Measurements from ENCODE around the gene NUDT1. TPM values are rescaled to one million over a fixed set of nuclear protein-coding genes. Genes with fewer than 3 reads are reported as not detected.

Gene NUDT1
- total RNA-seq, 1 donor from 2014 or later: 60.2 TPM

DNA sequence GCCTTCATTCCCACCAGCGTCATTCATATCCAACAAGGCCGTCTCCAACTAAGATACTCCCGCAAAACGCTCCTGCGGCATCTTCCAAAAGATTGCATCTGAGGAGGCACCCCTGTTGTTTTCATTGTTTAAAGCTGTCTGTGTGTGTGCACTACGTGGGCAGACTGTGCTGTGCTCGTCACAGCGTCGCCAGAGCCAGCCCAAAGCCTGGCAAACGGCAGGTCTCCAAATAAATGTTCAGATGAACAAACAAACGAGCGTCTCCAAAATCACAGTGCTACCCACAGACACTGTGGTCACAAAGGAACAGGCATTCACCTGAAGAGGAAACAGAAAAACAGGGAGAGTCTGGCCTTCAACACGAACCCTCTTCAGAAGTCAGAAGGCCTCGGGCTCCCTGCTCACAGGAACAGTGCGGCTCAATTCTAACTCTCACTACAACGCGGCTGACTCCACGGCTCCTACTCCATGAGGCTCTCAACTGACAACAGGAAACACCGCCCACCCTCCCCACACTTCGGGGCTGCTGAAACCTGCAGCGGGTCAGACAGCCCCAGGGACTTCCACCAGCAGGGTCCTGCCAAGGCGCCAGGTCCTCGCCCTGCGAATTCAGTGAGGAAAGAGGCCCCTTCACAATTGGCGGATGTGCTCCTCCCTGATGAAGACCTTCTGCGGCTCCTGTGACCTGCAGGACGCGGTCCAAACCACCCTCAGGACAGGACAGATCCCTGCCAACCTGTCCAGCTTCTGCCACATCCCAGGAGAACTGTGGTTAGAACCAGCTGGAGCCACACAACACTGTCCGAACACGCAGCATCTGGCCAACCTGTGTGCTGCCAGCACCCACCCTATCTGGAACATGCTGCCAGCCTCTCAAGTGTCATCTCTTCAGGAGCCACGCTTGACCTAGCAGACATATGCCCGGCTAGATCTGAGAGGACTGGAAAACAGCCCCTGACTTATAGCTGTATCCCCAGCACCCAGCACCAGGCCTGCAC lies 45.3 kb upstream of the NUDT1 start:
- Mint-ChIP-seq H3K9me3 (no peaks in the 10 kb centered on the region), H3K36me3 (ENCODE audit: low read depth) (peaks cover 25% of the 10 kb centered on the region), H3K27me3 (ENCODE audit: low read depth) (no peaks in the 10 kb centered on the region), H3K4me1 (peaks cover 3% of the 10 kb centered on the region), H3K4me3 (no peak overlapping the region), H3K27ac (ENCODE audit: unreplicated experiment) (peak overlapping the region; percentile 81)
- TF ChIP-seq, protein P1, sequence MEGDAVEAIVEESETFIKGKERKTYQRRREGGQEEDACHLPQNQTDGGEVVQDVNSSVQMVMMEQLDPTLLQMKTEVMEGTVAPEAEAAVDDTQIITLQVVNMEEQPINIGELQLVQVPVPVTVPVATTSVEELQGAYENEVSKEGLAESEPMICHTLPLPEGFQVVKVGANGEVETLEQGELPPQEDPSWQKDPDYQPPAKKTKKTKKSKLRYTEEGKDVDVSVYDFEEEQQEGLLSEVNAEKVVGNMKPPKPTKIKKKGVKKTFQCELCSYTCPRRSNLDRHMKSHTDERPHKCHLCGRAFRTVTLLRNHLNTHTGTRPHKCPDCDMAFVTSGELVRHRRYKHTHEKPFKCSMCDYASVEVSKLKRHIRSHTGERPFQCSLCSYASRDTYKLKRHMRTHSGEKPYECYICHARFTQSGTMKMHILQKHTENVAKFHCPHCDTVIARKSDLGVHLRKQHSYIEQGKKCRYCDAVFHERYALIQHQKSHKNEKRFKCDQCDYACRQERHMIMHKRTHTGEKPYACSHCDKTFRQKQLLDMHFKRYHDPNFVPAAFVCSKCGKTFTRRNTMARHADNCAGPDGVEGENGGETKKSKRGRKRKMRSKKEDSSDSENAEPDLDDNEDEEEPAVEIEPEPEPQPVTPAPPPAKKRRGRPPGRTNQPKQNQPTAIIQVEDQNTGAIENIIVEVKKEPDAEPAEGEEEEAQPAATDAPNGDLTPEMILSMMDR (conservative IDR thresholded peaks at IDR 0.05): no peak
- no peak for DNase-seq (ENCODE audit: low read depth, low spot score)

DNA sequence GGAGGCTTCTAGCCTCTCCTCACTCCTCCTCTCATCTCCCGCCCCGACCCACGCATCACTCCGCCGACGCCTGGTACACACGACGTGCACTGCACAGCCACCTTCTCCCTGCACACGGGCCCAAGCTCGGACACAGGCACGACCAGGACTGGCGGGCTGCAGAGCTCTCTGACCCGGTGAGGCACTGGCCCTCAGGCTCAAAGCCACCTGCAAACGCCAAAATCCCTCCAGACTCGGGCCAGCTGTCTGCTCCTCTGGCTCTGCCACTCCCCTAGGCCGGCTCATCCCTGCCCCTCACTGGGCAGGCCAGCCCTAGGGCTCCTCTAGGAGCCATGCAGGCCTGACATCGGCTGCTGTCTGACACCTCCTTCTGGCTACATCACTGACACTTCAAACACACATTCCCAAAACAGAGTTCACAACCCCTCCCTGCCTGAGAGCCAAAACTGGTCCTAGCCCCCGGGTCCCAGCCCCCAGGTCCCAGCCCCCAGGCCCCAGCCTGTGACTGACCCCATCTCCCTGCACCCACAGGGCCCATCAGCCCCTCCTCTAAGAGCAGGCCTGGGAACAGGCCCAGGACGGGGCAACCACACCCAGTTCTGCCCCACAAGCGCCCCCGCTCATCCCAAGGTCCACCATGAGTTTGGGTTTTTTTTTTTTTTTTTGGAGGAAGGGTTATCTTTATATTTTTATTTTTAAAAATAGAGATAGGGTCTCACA lies 44.4 kb upstream of the NUDT1 start:
- Mint-ChIP-seq H3K4me3 (no peak overlapping the region), H3K36me3 (ENCODE audit: low read depth) (peaks cover 25% of the 10 kb centered on the region), H3K27ac (ENCODE audit: unreplicated experiment) (no peak overlapping the region), H3K27me3 (ENCODE audit: low read depth) (no peaks in the 10 kb centered on the region), H3K9me3 (no peaks in the 10 kb centered on the region), H3K4me1 (no peaks in the 10 kb centered on the region)
- TF ChIP-seq, protein P1 (conservative IDR thresholded peaks at IDR 0.05): no peak
- no peak for DNase-seq (ENCODE audit: low read depth, low spot score)

DNA sequence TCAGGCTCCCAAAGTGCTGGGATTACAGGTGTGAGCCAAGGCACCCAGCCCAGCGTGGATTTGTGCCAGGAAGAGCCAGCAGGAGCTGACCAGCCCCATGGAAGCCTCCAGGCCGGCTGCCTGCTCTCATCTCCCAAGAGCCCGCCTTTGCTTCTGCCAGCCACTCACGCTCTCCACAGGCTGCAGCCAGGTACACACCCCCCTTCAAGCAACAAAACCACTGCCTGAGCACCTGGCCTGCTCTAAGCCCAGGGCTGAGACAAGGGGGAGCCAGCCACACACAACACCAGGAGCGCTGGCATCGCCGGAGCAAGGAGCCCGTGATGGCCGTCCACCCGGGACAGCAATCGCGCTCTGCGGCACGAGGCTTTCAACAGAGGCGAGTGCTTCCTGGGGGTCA lies 43.8 kb upstream of the NUDT1 start:
- no peak for DNase-seq (ENCODE audit: low read depth, low spot score)
- Mint-ChIP-seq H3K27me3 (ENCODE audit: low read depth) (no peaks in the 10 kb centered on the region), H3K36me3 (ENCODE audit: low read depth) (peaks cover 25% of the 10 kb centered on the region), H3K27ac (ENCODE audit: unreplicated experiment) (no peak overlapping the region), H3K4me3 (no peak overlapping the region), H3K9me3 (no peaks in the 10 kb centered on the region), H3K4me1 (peaks cover 2% of the 10 kb centered on the region)
- TF ChIP-seq, protein P1 (conservative IDR thresholded peaks at IDR 0.05): no peak

DNA sequence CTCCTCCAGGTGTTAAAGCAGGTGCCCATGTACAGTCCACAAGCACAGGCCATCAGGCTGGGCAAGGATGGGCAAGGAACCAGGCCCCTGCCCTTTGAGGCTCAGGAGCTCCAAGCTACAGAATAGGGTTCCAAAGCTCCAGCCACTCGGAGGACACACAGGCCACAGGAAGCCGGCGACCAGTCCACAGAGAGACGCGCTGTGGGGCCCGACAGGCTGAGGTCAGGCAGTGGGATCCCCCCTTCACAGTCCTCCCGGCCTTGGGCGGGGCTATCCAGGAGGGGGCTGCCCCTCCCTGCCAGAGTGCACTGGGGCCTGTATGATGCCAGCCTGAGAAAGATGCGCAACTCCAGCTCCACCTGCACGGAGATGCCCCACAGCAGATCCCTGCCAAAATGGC lies 43.3 kb upstream of the NUDT1 start:
- H3K9me3 Mint-ChIP-seq: no peaks in the 10 kb centered on the region
- TF ChIP-seq, protein P1 (conservative IDR thresholded peaks at IDR 0.05): no peak
- H3K27ac Mint-ChIP-seq (ENCODE audit: unreplicated experiment): no peak overlapping the region
- DNase-seq (ENCODE audit: low read depth, low spot score): no peak
- no peaks in the 10 kb centered on the region for H3K27me3 Mint-ChIP-seq (ENCODE audit: low read depth)
- no peak overlapping the region for H3K4me3 Mint-ChIP-seq
- peaks cover 25% of the 10 kb centered on the region for H3K36me3 Mint-ChIP-seq (ENCODE audit: low read depth)
- H3K4me1 Mint-ChIP-seq: peaks cover 8% of the 10 kb centered on the region

DNA sequence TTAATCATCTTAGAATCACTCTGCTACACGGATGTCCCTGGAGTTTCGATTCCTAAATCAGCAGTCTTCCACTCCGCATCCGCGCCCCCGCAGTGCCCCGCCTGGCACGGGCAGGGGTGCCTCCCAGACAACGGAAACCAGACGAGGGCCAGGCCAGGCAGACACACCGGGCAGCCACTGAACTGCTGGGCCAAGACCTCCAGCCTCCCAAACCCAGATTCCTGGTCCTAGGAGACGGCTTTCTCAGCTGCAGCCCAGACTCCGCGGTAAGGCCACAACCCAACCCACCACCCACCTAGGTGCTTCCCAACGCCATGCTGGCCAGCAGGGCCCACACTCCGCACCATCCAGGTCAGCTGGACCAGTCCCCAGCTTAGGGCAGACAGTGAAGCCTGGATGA lies 42.5 kb upstream of the NUDT1 start:
- TF ChIP-seq, protein P1 (conservative IDR thresholded peaks at IDR 0.05): no peak
- no peaks in the 10 kb centered on the region for H3K9me3 Mint-ChIP-seq
- DNase-seq (ENCODE audit: low read depth, low spot score): no peak
- peaks cover 15% of the 10 kb centered on the region for H3K4me1 Mint-ChIP-seq
- peaks cover 25% of the 10 kb centered on the region for H3K36me3 Mint-ChIP-seq (ENCODE audit: low read depth)
- H3K4me3 Mint-ChIP-seq: no peak overlapping the region
- H3K27ac Mint-ChIP-seq (ENCODE audit: unreplicated experiment): no peak overlapping the region
- no peaks in the 10 kb centered on the region for H3K27me3 Mint-ChIP-seq (ENCODE audit: low read depth)
